HepG2 (cell line): ENCODE data around the gene GRIK4. TPM values are rescaled to one million over a fixed set of nuclear protein-coding genes. Genes with fewer than 3 reads are reported as not detected.

Experiments
- ATAC-seq: fragments of 200-7000 bp; cut with Tn5 transposase; 3 replicates; pipeline ENCODE4 v1.9.1; 2020; ENCODE audit warnings: mild to moderate bottlenecking, moderate library complexity
- BruUV-seq: library from RNA; stranded (reverse); fragments of 400-500 nt; replicated peaks from 2 replicates; lab custom pipeline; 2021; lab: Mats Ljungman, UMichigan
- CTCF ChIA-PET: fragments of 300-600 bp; formaldehyde crosslinking; extraction: SDS; loops from one replicate; lab custom pipeline; 2021; ENCODE audit warnings: low total read pairs, inconsistent platforms, low intra/inter-chr PET ratio; lab: Yijun Ruan, JAX
- POLR2A ChIA-PET: fragments of 350-600 bp; sonication (Branson Sonifier 250); formaldehyde crosslinking; loops from one replicate; lab custom pipeline; 2020; ENCODE audit warnings: antibody characterized with exemption, inconsistent platforms; lab: Yijun Ruan, JAX
- DNase-seq: peaks from one replicate; pipeline ENCODE4 v3.0.0-alpha.2; 2015; ENCODE audit warnings: low spot score
- FAIRE-seq: peaks from 3 replicates; lab custom pipeline; 2011; peaks lifted over from hg19 to GRCh38; lab: Jason Lieb, UNC
- H2AFZ ChIP-seq: one replicate; pipeline ENCODE4 v1.6.1; 2011; ENCODE audit warnings: low read length, inconsistent platforms
- H3K27ac ChIP-seq: fragments of 300-600 bp; 3 replicates; pipeline ENCODE4 v1.8.0; 2011; ENCODE audit warnings: mixed run types, mild to moderate bottlenecking, mixed read lengths, low read length, inconsistent platforms; ENCODE audit not compliant: insufficient read depth; ENCODE audit errors: extremely low read length
- H3K27me3 ChIP-seq, 2 experiments: fragments of 200-600 bp in 1 of 2; 2 replicates in 1 of 2; 3 replicates in 1 of 2; pipeline versions ENCODE4 v1.6.0 to v1.8.0; 2011; ENCODE audit warnings: low read length in 2 of 2, mild to moderate bottlenecking in 2 of 2, moderate library complexity in 2 of 2, inconsistent platforms in 1 of 2; ENCODE audit not compliant: insufficient read depth in 2 of 2, control insufficient read depth in 1 of 2
- H3K36me3 ChIP-seq, 2 experiments: fragments of 200-600 bp in 1 of 2; replicated peaks in 1 of 2; 2 replicates in 1 of 2; 3 replicates in 1 of 2; pipeline versions ENCODE4 v1.5.1 to v1.8.0; 2011; ENCODE audit warnings: low read length in 2 of 2, inconsistent platforms in 1 of 2; ENCODE audit not compliant: insufficient read depth in 2 of 2, control insufficient read depth in 1 of 2
- H3K4me1 ChIP-seq: 2 replicates; pipeline ENCODE4 v1.5.1; 2012; ENCODE audit warnings: low read length, inconsistent platforms; ENCODE audit not compliant: insufficient read depth
- H3K4me2 ChIP-seq: 2 replicates; pipeline ENCODE4 v1.6.0; 2011; ENCODE audit warnings: low read depth, low read length, inconsistent platforms
- H3K4me3 ChIP-seq, 3 experiments: fragments of 200-600 bp in 1 of 3; sonication (generic), shearing (Covaris generic) in 1 of 3; replicated peaks in 1 of 3; 2 replicates each; pipeline ENCODE4 v1.5.1; 2011 to 2016; ENCODE audit warnings: low read length in 3 of 3, inconsistent platforms in 2 of 3, low read depth in 2 of 3, mild to moderate bottlenecking in 2 of 3, control low read depth in 1 of 3, mixed read lengths in 1 of 3; ENCODE audit not compliant: insufficient read depth in 1 of 3
- H3K79me2 ChIP-seq: one replicate; pipeline ENCODE4 v1.6.1; 2011; ENCODE audit warnings: low read length, inconsistent platforms; ENCODE audit not compliant: insufficient read depth
- H3K9ac ChIP-seq: 2 replicates; pipeline ENCODE4 v1.6.0; 2011; ENCODE audit warnings: mild to moderate bottlenecking, low read depth, low read length, inconsistent platforms; ENCODE audit not compliant: insufficient read depth
- H3K9me3 ChIP-seq: 2 replicates; pipeline ENCODE4 v1.5.1; 2012; ENCODE audit warnings: mild to moderate bottlenecking, low read length
- H4K20me1 ChIP-seq: 2 replicates; pipeline ENCODE4 v1.6.0; 2011; ENCODE audit warnings: inconsistent platforms, mild to moderate bottlenecking, low read length, moderate library complexity; ENCODE audit not compliant: insufficient read depth
- ARID2 ChIP-seq: sonication (generic); formaldehyde crosslinking; IDR thresholded peaks from 2 replicates; pipeline ENCODE4 v1.8.1; 2022; ENCODE audit warnings: mild to moderate bottlenecking, missing genetic modification reagents, borderline replicate concordance
- BRD4 ChIP-seq: sonication (generic); formaldehyde crosslinking; IDR thresholded peaks from 2 replicates; pipeline ENCODE4 v1.4.0; 2020; ENCODE audit warnings: missing genetic modification reagents
- DMAP1 ChIP-seq: IDR thresholded peaks from 2 replicates; pipeline ENCODE4 v1.6.1; 2016
- HNRNPK ChIP-seq: fragments of 200-400 bp; formaldehyde crosslinking; IDR thresholded peaks from 2 replicates; pipeline ENCODE4 v1.6.1; 2018; ENCODE audit warnings: low read length, low read depth, moderate library complexity, mild to moderate bottlenecking; ENCODE audit not compliant: poor library complexity, severe bottlenecking
- HNRNPL ChIP-seq: fragments of 200-400 bp; formaldehyde crosslinking; IDR thresholded peaks from 2 replicates; pipeline ENCODE4 v1.6.1; 2017; ENCODE audit warnings: mild to moderate bottlenecking, low read depth, low read length
- NFYC ChIP-seq: IDR thresholded peaks from 2 replicates; pipeline ENCODE4 v1.6.1; 2016; ENCODE audit warnings: missing genetic modification reagents, missing compliant biosample characterization
- NR2F2 ChIP-seq: IDR thresholded peaks from 2 replicates; pipeline ENCODE4 v1.6.1; 2012; ENCODE audit warnings: low read depth, inconsistent platforms, borderline replicate concordance
- RBM22 ChIP-seq: fragments of 200-400 bp; formaldehyde crosslinking; optimal IDR thresholded peaks from 2 replicates; pipeline ENCODE3; 2017; ENCODE audit warnings: mild to moderate bottlenecking, low read length, moderate library complexity
- SIX1 ChIP-seq: sonication (generic); formaldehyde crosslinking; IDR thresholded peaks from 2 replicates; pipeline ENCODE4 v1.4.0; 2020; ENCODE audit warnings: missing genetic modification reagents, borderline replicate concordance
- U2AF1 ChIP-seq: fragments of 200-400 bp; formaldehyde crosslinking; optimal IDR thresholded peaks from 2 replicates; pipeline ENCODE3; 2017; ENCODE audit warnings: mild to moderate bottlenecking, low read depth, low read length
- ZBTB21 ChIP-seq: sonication (generic); formaldehyde crosslinking; IDR thresholded peaks from 2 replicates; pipeline ENCODE4 v1.4.0; 2020; ENCODE audit warnings: missing genetic modification reagents
- ZFAT ChIP-seq: sonication (generic); formaldehyde crosslinking; conservative IDR thresholded peaks from 2 replicates; pipeline ENCODE4 v1.8.1; 2023; ENCODE audit warnings: missing genetic modification reagents, inconsistent platforms
- ZFX ChIP-seq: sonication (generic); formaldehyde crosslinking; IDR thresholded peaks from 2 replicates; pipeline ENCODE4 v1.4.0; 2020; ENCODE audit warnings: mild to moderate bottlenecking, low read depth, missing genetic modification reagents, moderate library complexity
- ZNF12 ChIP-seq: sonication (generic); formaldehyde crosslinking; IDR thresholded peaks from 2 replicates; pipeline ENCODE4 v1.5.0; 2020; ENCODE audit warnings: missing genetic modification reagents
- ZNF354B ChIP-seq: sonication (generic); formaldehyde crosslinking; IDR thresholded peaks from 2 replicates; pipeline ENCODE4 v1.8.0; 2022; ENCODE audit warnings: mild to moderate bottlenecking, missing genetic modification reagents
- ZNF546 ChIP-seq: sonication (generic); formaldehyde crosslinking; conservative IDR thresholded peaks from 2 replicates; pipeline ENCODE4 v1.8.1; 2023; ENCODE audit warnings: mild to moderate bottlenecking, missing genetic modification reagents
- ZNF670 ChIP-seq: sonication (generic); formaldehyde crosslinking; IDR thresholded peaks from 2 replicates; pipeline ENCODE4 v1.8.0; 2022; ENCODE audit warnings: mild to moderate bottlenecking, missing genetic modification reagents, borderline replicate concordance
- ZNF773 ChIP-seq: sonication (generic); formaldehyde crosslinking; IDR thresholded peaks from 2 replicates; pipeline ENCODE4 v1.4.0; 2020; ENCODE audit warnings: missing genetic modification reagents, borderline replicate concordance
- WGBS: methylation state at CpG from one replicate; pipeline ENCODE4 v1.1.6; 2017; ENCODE audit warnings: low lambda C conversion rate; 5-methylcytosine and 5-hydroxymethylcytosine counted together
- in situ Hi-C: cut with HindIII; loops from 2 replicates; pipeline ENCODE4 v1.10.0; 2017; ENCODE audit warnings: low pct_unique_long_range_greater_than_20kb; ENCODE audit not compliant: extremely low pct_ligation_motif_present
- intact Hi-C: fragments of 100-400 bp; cut with micrococcal nuclease; formaldehyde crosslinking; loops from one replicate; pipeline ENCODE4 v1.10.0; 2022; ENCODE audit not compliant: unreplicated experiment
- polyA plus RNA-seq, 8 experiments: library from polyadenylated mRNA; depleted of rRNA in 3 of 8; stranded (reverse) in 7 of 8; unstranded in 1 of 8; fragments of >200 nt; fragmentation: Illumina TruSeq in 4 of 8; extraction: Trizol in 4 of 8; gene quantifications; 2 replicates each; pipeline versions ENCODE4 v1.2.1 to v1.2.3, GENCODE V29; 2011 to 2016; ENCODE audit warnings: low read depth in 4 of 8, missing spikeins in 1 of 8, mixed read lengths in 1 of 8; ENCODE audit not compliant: insufficient read depth in 1 of 8
- total RNA-seq, 5 experiments: library from RNA; depleted of rRNA; stranded (reverse); fragments of >200 nt; fragmentation: Illumina TruSeq; extraction: Trizol; gene quantifications; 2 replicates each; pipeline ENCODE4 v1.2.3, GENCODE V29; 2016; ENCODE audit warnings: low read depth in 1 of 5
- TF ChIP-seq, protein P1 (sequence below): sonication (generic); formaldehyde crosslinking; IDR thresholded peaks from 2 replicates; pipeline ENCODE4 v1.5.1; 2020; ENCODE audit warnings: mild to moderate bottlenecking, missing genetic modification reagents, borderline replicate concordance

GRIK4 gene
- total and polyA plus RNA-seq, 2 of the 13 experiments (the other 11 are each of a cell fraction or from before 2014, with no cell fraction given) = 0.04 to 0.07 TPM

DNA sequence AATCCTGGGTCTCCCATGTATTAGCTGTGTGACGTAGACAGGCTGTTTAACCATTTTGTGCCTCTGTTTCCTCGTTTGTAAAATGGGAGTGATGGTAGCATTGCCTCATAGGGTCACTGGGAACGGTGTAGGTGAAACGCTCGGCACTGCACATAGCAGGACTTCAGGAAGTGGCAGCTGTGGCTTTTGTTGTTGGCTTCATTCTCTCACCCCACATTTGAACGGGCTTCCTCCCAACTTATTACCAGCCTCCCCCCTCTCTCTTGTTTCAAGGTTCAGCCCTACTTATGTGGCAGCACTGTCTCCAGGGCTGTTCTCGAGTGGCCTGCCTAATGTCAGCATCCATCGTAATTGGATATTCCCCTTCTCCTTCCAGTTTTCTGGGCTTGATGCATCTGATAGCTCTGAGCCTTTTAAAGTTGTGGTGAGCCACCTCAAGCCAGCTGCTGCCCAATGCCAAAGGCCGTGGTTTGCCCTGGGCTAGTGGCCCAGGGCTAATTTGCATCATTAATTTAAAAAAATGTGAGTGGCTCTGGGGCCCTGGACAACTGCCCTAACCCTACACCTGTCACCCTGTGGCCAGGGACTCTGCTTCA, 294.5 kb downstream of the GRIK4 start:
- Histone ChIP-seq H3K36me3 (no peaks in the 10 kb centered on the region), H3K9me3 (no peaks in the 10 kb centered on the region), H2AFZ (no peak overlapping the region), H3K27ac (no peak overlapping the region), H3K27me3 (no peaks in the 10 kb centered on the region)
- 66% methylated on average over 9 of the region's 9 CpGs for WGBS
- in situ Hi-C loops = loop anchor here (10.0 kb wide), 1 partner anchor 291 kb away; the partner anchor contains the start of gene GRIK4
- no peak for DNase-seq
- CTCF ChIA-PET = no interaction called here
- TF ChIP-seq ZNF773 (CRISPR knock-in tag) = no peak
- TF ChIP-seq DMAP1 (CRISPR knock-in tag) = no peak
- no peak for TF ChIP-seq ZNF546
- TF ChIP-seq BRD4 (CRISPR knock-in tag) = no peak
- no peak for TF ChIP-seq ZNF12 (CRISPR knock-in tag)
- no peak for TF ChIP-seq ZFAT (CRISPR knock-in tag)
- TF ChIP-seq NFYC (CRISPR knock-in tag) = no peak
- TF ChIP-seq ZNF354B = no peak
- no peak for TF ChIP-seq HNRNPL
- TF ChIP-seq NR2F2 = no peak
- TF ChIP-seq HNRNPK = no peak
- no peak for TF ChIP-seq ZNF670 (CRISPR knock-in tag)
- no peak for TF ChIP-seq ZFX (CRISPR knock-in tag)
- no peak for TF ChIP-seq SIX1 (CRISPR knock-in tag)
- no peak for TF ChIP-seq ZBTB21 (CRISPR knock-in tag)
- no peak for TF ChIP-seq ARID2 (CRISPR knock-in tag)
- TF ChIP-seq U2AF1 = no peak
- TF ChIP-seq, protein P1, sequence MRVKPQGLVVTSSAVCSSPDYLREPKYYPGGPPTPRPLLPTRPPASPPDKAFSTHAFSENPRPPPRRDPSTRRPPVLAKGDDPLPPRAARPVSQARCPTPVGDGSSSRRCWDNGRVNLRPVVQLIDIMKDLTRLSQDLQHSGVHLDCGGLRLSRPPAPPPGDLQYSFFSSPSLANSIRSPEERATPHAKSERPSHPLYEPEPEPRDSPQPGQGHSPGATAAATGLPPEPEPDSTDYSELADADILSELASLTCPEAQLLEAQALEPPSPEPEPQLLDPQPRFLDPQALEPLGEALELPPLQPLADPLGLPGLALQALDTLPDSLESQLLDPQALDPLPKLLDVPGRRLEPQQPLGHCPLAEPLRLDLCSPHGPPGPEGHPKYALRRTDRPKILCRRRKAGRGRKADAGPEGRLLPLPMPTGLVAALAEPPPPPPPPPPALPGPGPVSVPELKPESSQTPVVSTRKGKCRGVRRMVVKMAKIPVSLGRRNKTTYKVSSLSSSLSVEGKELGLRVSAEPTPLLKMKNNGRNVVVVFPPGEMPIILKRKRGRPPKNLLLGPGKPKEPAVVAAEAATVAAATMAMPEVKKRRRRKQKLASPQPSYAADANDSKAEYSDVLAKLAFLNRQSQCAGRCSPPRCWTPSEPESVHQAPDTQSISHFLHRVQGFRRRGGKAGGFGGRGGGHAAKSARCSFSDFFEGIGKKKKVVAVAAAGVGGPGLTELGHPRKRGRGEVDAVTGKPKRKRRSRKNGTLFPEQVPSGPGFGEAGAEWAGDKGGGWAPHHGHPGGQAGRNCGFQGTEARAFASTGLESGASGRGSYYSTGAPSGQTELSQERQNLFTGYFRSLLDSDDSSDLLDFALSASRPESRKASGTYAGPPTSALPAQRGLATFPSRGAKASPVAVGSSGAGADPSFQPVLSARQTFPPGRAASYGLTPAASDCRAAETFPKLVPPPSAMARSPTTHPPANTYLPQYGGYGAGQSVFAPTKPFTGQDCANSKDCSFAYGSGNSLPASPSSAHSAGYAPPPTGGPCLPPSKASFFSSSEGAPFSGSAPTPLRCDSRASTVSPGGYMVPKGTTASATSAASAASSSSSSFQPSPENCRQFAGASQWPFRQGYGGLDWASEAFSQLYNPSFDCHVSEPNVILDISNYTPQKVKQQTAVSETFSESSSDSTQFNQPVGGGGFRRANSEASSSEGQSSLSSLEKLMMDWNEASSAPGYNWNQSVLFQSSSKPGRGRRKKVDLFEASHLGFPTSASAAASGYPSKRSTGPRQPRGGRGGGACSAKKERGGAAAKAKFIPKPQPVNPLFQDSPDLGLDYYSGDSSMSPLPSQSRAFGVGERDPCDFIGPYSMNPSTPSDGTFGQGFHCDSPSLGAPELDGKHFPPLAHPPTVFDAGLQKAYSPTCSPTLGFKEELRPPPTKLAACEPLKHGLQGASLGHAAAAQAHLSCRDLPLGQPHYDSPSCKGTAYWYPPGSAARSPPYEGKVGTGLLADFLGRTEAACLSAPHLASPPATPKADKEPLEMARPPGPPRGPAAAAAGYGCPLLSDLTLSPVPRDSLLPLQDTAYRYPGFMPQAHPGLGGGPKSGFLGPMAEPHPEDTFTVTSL (CRISPR knock-in tag) = no peak
- no peak for TF ChIP-seq RBM22
- TF ChIP-seq, all 625 proteins: peak for 0
- Histone ChIP-seq H3K9ac (no peak overlapping the region), H3K4me2 (no peak overlapping the region), H3K79me2 (no peaks in the 10 kb centered on the region), H3K4me1 (peaks cover 54% of the 10 kb centered on the region), H3K4me3 (no peak overlapping the region), H4K20me1 (no peaks in the 10 kb centered on the region)
- POLR2A ChIA-PET = no interaction called here
- ATAC-seq (no peak), FAIRE-seq (no peak)
- intact Hi-C loops = loop anchor here (10.0 kb wide), 1 partner anchor 291 kb away; the partner anchor contains the start of gene GRIK4
- BruUV-seq = no TSS peak
